CD4-positive, alpha-beta T cell treated with Interleukin-15 for 1 hour (primary cell): ENCODE results near the gene HTD2.
A peak's percentile ranks its signal among the peaks of the same experiment; 100 is the strongest.
"Not testable (repeated sequence)": the region's sequence is repeated elsewhere in the genome, so short reads cannot be mapped to it uniquely, and the experiment has no call there.

Experiments used
- DNase-seq: peaks from one replicate; pipeline ENCODE4 v3.0.0-alpha.2; 2020

HTD2 gene

DNA sequence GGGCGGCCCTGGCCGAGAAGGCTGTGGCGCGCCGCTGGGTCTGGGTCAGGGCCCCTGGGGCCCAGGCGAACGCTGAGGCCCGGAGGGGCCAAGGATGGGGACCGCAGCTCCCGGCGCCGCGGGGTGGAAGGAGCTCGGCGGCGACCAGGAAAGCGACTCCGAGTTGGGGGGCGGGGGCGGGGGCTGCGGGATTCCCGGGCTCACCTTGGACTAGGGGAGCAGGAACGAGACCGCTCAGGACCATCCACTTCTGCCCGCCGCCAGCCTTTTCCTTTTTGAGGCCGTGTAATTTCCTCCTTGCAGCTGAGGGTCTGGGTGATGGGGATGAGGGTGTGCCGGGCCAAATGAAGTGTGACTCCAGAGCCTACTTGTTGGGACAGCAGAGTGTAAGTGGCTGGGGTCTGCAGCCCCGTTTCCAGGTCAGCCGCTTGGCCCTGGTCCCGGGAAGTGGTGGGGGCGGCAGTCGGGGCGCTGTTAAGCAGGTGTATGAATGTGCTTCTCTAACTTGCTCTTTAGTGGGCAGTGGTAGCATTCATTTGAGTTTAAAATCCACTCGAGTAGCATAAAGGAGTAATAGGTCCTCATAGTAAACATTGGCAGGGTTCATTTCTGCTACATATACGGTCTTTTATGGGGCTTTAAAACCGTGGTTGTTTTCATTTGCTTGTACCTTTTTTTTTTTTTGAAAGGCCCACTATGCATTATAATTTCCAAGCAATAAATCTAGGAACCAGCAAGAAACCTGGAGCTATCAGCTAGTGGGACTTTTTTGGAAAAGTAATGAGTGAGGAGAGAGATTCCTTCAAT is 27.1 kb downstream of the HTD2 start:
- peak; percentile 28 for DNase-seq

DNA sequence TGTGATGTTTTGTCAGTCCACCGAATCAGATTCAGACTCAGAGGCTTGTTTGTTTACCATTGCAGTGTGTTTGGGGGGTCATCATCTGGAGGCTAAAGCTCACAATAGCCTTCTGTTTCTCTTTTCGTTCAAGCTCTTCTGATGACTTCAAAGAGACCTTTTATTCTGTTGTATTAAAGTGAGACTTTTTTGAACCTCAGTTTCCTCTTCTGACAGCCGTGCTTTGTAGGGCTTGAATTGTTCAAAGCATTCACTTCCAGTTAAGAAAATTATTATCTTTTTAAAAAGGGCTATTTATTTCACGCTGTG is 27.6 kb downstream of the HTD2 start:
- no peak for DNase-seq

DNA sequence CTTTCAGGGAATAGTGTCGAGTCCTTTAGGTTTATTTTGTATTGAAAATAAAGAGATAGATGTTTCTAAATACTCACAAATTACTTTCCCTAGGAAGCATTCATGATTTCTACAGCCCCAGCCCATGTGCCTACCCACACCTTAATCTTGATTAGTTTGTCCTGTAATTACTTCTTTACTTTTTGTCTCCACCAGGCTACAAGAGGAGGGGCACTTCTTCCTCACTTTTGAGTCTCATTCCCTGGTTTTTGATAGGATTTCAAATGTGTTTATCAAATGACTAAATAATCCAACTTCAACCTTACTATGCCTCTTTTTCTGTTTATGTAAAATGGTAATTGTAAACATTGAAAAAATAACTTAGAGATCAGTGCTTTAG is 28.2 kb downstream of the HTD2 start:
- DNase-seq = no peak

- no peak for DNase-seq
Observed at GRCh38 chr3:58335652-58335947, 29.3 kb downstream of the HTD2 start.

- no peak for DNase-seq
Observed at GRCh38 chr3:58336135-58336882, 30.0 kb downstream of the HTD2 start.

- DNase-seq = no peak
Observed at GRCh38 chr3:58337190-58337589, 30.9 kb downstream of the HTD2 start.

- DNase-seq = not testable (repeated sequence)
Observed at GRCh38 chr3:58339146-58339545, 32.8 kb downstream of the HTD2 start.

- DNase-seq = no peak
Observed at GRCh38 chr3:58340594-58341244, 34.4 kb downstream of the HTD2 start.

GRCh38 chr3:58341376-58341775 is 35.1 kb downstream of the HTD2 start:
- DNase-seq = no peak

DNA sequence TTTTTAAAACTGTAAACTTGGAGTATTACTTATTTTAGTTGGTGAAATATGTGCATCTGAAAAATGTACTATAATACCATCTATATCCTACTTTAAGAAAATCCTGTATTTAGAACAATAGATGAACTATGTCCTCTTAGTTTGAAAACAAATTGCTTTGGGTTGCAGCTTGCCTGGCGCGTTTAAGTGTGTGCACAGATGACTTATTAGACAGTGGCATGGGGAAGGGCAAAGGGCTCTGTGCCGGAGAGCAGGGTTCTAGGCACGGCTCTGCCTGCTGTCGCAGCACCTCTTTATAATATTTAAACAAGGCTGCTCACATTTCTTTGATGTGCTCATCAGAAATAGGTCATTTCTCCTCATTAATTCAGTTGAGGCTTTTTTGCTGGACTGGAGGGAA is 36.4 kb downstream of the HTD2 start:
- no peak for DNase-seq

DNA sequence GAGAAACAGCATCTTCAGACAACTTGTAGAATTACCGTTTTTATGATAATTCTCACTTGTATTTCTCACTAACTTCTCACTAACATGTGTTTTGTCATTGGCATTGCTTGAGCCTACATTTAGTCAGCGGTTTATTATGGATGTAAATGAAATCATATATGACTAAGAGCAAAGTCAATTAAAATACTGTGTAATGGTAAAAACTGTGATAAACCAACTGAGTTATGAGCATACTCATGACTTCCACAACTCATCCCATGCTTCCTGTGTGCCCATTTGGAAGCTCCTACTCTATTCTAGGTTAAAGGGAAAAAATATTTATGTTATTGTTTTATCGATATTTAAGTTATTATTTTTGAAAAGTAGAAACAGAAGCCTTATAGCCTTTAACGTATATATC is 39.1 kb downstream of the HTD2 start:
- DNase-seq = no peak

DNA sequence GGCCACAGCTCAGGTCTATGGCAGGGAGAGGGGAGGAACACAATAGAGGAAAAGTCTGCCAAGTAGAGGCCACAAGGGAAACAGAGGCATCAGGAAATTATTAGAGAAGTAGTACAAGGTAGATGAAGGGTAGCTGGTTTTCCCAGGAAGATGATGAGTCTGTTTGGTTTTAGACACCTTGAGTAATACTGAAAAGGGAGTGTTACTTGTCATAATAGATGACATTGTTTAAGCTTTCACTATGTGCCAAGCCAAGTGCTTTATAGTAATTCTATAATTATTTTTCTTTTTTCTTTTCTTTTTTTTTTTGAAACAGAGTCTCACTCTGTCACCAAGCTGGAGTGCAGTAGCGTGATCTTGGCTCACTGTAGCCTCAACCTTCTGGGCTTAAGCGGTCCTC is 40.0 kb downstream of the HTD2 start:
- DNase-seq = no peak

GRCh38 chr3:58347984-58348383 is 41.7 kb downstream of the HTD2 start:
- DNase-seq = no peak

DNA sequence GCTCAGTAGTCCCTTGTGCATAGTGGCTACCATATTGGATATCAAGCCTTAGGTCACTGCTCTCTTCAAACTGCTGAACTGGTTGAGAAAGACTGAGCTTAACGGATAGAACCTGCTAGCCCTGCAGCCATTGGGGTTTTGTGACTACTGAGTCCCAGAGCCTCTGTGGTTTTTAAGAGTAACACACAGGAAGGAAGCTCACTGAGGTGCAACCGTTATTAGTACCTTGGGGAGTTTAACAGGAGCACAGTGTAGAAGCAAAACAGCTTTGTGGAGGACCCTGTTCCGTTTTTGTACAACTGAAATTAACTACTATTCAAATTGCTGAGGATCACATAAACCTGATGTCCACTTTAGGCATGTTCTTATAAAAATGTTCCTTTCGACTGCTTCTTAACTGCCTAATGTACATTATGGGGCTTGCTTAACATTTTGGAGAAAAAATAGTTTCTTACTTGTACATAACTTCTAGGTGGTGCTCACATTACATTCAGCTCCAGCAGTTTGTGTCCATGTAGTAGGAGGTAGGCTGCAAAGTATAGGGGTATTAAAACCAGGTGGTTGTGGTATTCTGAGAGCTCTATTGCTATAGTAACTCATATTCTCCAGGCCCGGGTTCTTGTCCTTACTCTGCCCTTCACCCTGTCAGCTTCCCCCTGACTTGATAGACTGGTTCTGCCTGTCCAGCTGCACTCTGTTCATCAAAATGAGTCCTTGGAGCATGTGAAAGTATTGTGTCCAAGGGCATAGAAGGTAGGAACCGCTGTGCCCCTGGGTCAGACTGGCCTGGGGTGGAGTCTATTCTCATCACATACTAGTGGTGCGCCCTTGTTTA is 43.7 kb downstream of the HTD2 start:
- peak; percentile 34 for DNase-seq

- no peak for DNase-seq
Observed at GRCh38 chr3:58350627-58351013, 44.3 kb downstream of the HTD2 start.

GRCh38 chr3:58351920-58352319 is 45.6 kb downstream of the HTD2 start:
- no peak for DNase-seq

- DNase-seq = no peak
Observed at GRCh38 chr3:58352626-58353025, 46.3 kb downstream of the HTD2 start.

GRCh38 chr3:58353722-58354553 is 47.6 kb downstream of the HTD2 start:
- peak; percentile 49 for DNase-seq

DNA sequence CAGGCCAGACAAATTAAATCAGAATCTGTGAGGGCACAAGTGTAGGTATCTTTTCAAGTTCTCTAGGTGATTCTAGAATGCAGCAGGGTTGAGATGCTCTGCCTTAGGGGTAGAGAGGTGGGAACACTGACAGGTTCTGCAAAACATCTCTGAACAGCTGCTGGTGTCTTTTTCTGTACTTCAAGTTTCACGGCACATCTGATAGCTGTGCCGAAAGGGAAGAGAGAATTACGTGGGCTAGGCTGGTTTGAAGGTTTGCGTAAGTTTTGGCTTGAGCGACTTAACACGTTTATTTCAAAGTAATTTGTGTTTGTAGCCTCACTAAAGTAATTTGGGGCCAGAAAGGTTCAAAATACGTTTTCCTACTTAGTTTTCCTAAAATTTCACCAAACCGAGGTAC is 48.9 kb downstream of the HTD2 start:
- DNase-seq = peak; percentile 41

GRCh38 chr3:58356054-58356453 is 49.7 kb downstream of the HTD2 start:
- peak; percentile 62 for DNase-seq

DNA sequence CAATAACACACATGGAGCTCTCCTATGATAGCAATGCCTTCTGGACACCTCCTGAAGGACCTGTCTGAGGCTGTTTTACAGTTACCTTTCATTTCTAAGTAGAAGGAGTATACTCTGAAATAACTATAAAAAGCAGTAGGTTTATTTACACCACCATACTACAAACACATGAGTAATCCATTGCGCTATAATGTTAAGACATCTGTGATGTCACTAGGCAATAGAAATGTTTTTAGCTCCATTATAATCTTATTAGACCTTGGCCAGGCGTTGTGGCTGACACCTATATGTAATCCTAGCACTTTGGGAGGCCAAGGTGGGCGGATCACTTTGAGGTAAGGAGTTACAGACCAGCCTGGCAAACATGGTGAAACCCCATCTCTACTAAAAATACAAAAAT is 51.1 kb downstream of the HTD2 start:
- no peak for DNase-seq

DNA sequence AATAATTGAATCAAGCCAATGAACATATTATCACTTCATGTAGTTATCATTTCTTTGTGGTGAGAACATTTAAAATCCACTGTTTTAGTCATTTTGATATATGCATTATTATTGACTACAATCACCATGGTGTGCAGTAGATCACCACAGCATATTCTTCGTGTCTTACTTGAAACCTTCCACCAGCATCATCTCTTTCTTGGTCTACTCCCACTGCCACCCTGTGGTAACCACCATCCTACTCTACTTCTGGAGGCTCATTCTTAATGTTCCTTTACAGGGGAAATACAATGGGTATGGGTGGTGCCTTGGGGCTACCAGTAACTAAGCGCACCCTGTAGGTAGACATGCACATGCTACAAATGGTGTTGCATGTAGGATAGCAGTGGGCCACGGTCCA is 51.8 kb downstream of the HTD2 start:
- no peak for DNase-seq

DNA sequence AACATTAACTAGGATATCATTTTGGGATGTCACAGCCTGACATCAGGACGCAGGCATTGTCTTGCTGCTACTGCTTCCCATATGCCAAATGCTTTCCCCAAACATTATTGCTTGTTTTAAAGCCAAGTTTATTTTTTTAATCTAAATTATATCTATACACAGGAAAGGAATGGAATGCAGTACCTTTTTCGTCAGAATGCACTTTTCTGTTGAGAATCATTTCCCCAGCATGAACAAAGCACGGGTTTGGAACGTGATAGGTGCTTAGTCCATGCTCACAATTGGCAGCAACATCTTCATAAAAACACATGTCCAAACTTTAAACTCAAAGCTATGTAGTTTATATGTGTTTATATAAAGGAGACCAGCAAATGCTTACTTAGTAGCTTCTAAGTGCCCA is 52.5 kb downstream of the HTD2 start:
- no peak for DNase-seq
